Breast epithelium (tissue), 4 donors: Measurements from ENCODE around the gene ADGRB2. TPM values are rescaled to one million over a fixed set of nuclear protein-coding genes. Genes with fewer than 3 reads are reported as not detected.

Experiments used
- DNase-seq, 2 donors: peaks; one replicate each; pipeline ENCODE4 v3.0.0-alpha.2; 2019; ENCODE audit warnings: low spot score in 2 of 2
- H3K27ac ChIP-seq, 2 donors: fragments of 200-600 bp; sonication (generic) in 1 of 2; one replicate each; pipeline ENCODE4 v1.5.1; 2016 to 2019; ENCODE audit warnings: mild to moderate bottlenecking in 1 of 2
- H3K27me3 ChIP-seq, 2 donors: fragments of 200-600 bp; sonication (generic) in 1 of 2; one replicate each; pipeline versions ENCODE4 v1.5.1 to v1.6.0; 2017 to 2019; ENCODE audit warnings: control low read depth in 1 of 2, mild to moderate bottlenecking in 1 of 2
- H3K36me3 ChIP-seq: fragments of 200-600 bp; one replicate; pipeline ENCODE4 v1.5.1; 2019
- H3K4me1 ChIP-seq, 2 donors: fragments of 200-600 bp; sonication (generic); one replicate each; pipeline ENCODE4 v1.5.1; 2016 to 2019; ENCODE audit warnings: control low read depth in 1 of 2
- H3K4me3 ChIP-seq, 3 donors: fragments of 200-600 bp; sonication (generic); 1 replicate in 2 of 3; 2 replicates in 1 of 3; pipeline ENCODE4 v1.5.1; 2016 to 2019; ENCODE audit warnings: mild to moderate bottlenecking in 3 of 3, moderate library complexity in 2 of 3
- H3K9me3 ChIP-seq, 2 donors: fragments of 200-600 bp; sonication (generic) in 1 of 2; one replicate each; pipeline ENCODE4 v1.5.1; 2016 to 2019; ENCODE audit warnings: control low read depth in 1 of 2
- POLR2A ChIP-seq: fragments of 450-650 bp; IDR thresholded peaks from one replicate; pipeline ENCODE4 v1.6.1; 2016; ENCODE audit warnings: antibody characterized with exemption, mild to moderate bottlenecking, moderate library complexity
- POLR2AphosphoS5 ChIP-seq, 3 donors: sonication (generic); formaldehyde crosslinking; IDR thresholded peaks; one replicate each; pipeline ENCODE4 v1.6.1; 2017; ENCODE audit warnings: antibody characterized with exemption in 3 of 3
- intact Hi-C: fragments of 100-400 bp; cut with DNase I; formaldehyde crosslinking; loops from one replicate; pipeline ENCODE4 v1.15.1; 2023; ENCODE audit warnings: low total_unique reads
- total RNA-seq, 3 donors: library from RNA; depleted of rRNA; stranded (reverse); fragments of >200 nt; gene quantifications; one replicate each; pipeline ENCODE4 v1.1.0, GENCODE V29; 2016
- TF ChIP-seq, protein P1 (sequence below), 3 donors: fragments of 450-650 bp; IDR thresholded peaks; one replicate each; pipeline ENCODE4 v1.5.1; 2016 to 2017; ENCODE audit warnings: antibody characterized with exemption in 3 of 3, mild to moderate bottlenecking in 3 of 3, moderate library complexity in 3 of 3

Gene ADGRB2
- total RNA-seq, 3 donors from 2014 or later: 1.3 to 4.9 (median 2.9) TPM

DNA sequence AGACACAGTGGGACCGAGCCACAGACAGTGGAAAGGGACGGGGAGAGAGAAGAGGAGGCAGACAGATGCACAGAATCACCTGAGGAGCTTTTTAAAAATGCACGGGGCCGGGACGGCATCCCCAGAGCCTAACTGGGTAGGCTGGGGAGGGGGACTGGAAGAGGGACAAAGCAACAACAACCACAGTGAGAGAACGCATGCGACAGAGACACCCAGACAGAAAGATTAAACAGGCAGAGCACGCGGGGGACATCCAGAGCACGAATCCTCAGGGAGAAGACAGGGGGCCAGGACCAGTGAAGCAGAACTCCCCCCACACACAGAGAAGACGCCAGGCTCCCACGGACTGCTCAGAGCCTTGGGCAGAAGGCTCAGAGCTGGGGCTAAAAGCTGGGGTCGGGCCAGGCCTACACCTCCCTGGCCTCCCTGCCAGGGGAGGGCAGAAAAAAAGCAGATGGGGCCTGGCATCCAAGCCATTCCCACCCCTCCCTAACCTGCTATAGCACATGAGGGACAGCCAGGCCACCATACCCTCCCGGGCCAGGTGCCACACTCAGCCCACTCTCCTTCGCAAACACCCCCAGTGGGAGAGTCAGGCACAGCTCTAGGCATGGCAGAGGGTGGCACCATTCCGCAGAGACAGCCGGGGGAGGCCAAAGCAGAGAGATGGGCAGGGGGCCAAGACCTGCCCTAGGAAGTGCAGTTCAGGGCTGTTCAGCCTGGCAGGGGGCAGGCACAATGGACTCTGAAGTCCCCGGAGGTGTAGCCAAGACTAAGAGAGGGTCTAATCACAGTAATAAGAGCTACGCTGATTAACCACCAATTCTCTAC is 30.5 kb downstream of the ADGRB2 start:
- no peaks in the 10 kb centered on the region for H3K9me3 ChIP-seq
- intact Hi-C loops: no loop called here
- no peaks in the 10 kb centered on the region for H3K27me3 ChIP-seq
- H3K27ac ChIP-seq: no peak overlapping the region
- no peaks in the 10 kb centered on the region for H3K4me1 ChIP-seq
- H3K4me3 ChIP-seq: no peak overlapping the region
- TF ChIP-seq POLR2AphosphoS5 (IDR thresholded peaks at IDR 0.05) (no peak), POLR2A (no peak)
- TF ChIP-seq, protein P1, sequence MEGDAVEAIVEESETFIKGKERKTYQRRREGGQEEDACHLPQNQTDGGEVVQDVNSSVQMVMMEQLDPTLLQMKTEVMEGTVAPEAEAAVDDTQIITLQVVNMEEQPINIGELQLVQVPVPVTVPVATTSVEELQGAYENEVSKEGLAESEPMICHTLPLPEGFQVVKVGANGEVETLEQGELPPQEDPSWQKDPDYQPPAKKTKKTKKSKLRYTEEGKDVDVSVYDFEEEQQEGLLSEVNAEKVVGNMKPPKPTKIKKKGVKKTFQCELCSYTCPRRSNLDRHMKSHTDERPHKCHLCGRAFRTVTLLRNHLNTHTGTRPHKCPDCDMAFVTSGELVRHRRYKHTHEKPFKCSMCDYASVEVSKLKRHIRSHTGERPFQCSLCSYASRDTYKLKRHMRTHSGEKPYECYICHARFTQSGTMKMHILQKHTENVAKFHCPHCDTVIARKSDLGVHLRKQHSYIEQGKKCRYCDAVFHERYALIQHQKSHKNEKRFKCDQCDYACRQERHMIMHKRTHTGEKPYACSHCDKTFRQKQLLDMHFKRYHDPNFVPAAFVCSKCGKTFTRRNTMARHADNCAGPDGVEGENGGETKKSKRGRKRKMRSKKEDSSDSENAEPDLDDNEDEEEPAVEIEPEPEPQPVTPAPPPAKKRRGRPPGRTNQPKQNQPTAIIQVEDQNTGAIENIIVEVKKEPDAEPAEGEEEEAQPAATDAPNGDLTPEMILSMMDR (IDR thresholded peaks at IDR 0.05): no peak
- no peaks in the 10 kb centered on the region for H3K36me3 ChIP-seq
- DNase-seq: no peak

DNA sequence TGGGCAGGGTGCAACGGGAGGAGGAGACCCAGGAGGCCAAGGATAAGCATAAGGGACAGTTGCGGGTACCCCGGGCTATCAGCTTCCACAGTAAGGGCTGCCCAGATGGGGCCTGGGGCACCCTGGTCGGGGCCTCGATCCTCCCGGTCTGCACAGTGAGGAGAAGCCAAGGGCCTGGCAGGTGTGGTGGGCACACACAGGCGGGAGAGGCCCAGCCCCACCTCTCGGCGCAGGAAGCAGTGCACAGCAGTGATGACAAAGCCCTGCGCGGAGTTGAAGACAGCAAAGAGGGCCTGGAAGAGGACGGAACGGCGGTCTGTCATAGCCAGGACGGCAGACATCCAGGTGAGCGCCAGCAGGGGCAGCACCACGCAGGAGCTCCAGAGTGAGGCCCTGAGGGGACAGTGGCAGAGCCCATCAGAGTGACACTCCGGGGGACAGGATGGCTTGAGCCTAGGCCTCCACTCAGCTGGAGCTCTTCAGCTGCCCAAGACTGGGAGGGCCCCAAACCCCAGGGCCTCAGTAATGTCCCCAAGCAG is 31.3 kb downstream of the ADGRB2 start:
- Histone ChIP-seq H3K4me3 (no peak overlapping the region), H3K36me3 (no peaks in the 10 kb centered on the region), H3K27me3 (no peaks in the 10 kb centered on the region), H3K9me3 (no peaks in the 10 kb centered on the region), H3K4me1 (no peaks in the 10 kb centered on the region), H3K27ac (no peak overlapping the region)
- intact Hi-C loops: no loop called here
- no peak for DNase-seq
- TF ChIP-seq, protein P1 (IDR thresholded peaks at IDR 0.05): no peak
- TF ChIP-seq POLR2A (no peak), POLR2AphosphoS5 (IDR thresholded peaks at IDR 0.05) (no peak)

DNA sequence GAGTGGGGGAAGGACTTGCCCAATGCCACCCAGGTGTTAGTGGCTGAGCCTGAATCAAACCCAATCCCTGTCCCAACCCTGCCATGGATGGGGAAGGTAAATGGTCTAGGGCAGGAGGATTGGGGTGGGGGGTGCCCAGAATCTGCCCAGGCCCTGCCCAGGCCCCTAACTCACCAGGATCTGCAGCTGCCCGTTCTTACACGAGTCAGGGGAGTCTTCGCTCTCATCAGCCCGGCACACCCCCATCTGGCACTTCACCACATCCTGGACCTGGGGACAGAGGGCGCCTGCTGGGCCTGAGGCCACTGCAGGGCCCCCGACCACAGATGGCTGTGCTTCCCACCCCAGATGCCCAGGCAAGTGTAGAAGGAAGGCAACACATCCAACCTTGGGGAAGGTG is 31.8 kb downstream of the ADGRB2 start:
- no peak overlapping the region for H3K27ac ChIP-seq
- no peaks in the 10 kb centered on the region for H3K27me3 ChIP-seq
- TF ChIP-seq POLR2AphosphoS5 (IDR thresholded peaks at IDR 0.05): no peak
- TF ChIP-seq, protein P1 (IDR thresholded peaks at IDR 0.05): no peak
- intact Hi-C loops: no loop called here
- H3K36me3 ChIP-seq: no peaks in the 10 kb centered on the region
- H3K9me3 ChIP-seq: no peaks in the 10 kb centered on the region
- no peak for DNase-seq
- no peaks in the 10 kb centered on the region for H3K4me1 ChIP-seq
- no peak overlapping the region for H3K4me3 ChIP-seq

DNA sequence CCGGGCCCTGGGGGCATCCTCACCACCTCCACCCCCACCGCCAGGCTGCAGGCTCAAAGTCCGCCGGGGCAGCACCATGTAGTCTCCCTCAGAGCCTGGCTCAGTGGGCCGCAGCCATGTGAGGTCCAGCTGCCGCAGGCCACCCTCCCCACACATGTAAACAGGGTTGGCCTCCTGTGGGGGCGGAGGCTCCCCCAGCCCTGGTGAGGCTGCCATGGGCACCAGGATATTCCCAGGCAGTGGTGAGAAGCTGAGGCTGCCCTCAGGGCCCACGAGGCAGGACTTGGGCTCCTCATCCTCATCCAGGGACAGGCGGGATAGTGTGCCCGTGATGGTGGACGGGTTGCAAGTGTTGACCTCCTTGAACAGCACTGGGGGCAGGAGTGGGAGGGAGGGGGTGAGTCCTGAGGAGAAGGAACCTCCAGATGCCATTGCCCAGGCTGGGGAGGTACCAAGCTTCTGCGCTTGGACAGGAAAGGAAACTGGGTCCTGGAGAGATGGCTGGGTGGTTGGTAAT is 33.0 kb downstream of the ADGRB2 start:
- intact Hi-C loops: no loop called here
- no peaks in the 10 kb centered on the region for H3K36me3 ChIP-seq
- no peak overlapping the region for H3K27ac ChIP-seq
- TF ChIP-seq POLR2AphosphoS5 (IDR thresholded peaks at IDR 0.05): no peak
- TF ChIP-seq, protein P1 (IDR thresholded peaks at IDR 0.05): no peak
- H3K4me3 ChIP-seq: no peak overlapping the region
- no peak for DNase-seq
- no peaks in the 10 kb centered on the region for H3K27me3 ChIP-seq
- no peaks in the 10 kb centered on the region for H3K4me1 ChIP-seq
- no peaks in the 10 kb centered on the region for H3K9me3 ChIP-seq

DNA sequence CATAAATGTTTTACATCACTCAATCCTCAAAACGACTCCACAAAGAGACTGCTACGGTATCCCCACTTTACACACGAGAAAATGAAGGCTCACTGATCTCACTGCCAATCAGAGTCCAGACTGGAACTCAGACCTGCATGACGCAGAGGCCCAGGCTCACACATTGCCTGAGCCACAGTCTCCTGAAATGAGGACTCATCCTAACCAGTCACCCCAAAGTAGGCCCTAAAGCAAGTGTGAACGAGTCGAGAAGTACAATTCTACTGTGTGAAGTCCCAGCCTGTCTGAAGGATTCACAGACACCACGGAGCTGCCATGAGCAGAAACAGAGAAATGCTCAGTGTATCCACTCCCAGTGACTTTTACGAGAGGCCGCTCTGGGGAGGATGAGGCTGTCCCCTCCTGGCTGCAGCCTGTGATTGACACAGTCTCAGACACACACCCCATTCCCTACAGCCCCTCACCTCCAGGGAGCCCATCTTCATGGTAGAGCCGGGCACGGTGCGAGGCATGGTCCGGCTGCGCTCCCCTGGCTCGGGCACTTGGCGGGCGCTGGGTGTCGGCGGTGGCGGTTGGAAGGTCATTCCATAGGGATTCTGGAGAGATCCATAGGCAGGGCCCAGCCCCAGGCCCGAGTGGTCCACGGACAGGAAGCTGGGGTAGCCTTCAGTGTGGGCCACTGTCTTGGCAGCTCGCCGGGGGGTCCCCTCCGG is 33.6 kb downstream of the ADGRB2 start:
- H3K27ac ChIP-seq: no peak overlapping the region
- H3K27me3 ChIP-seq: no peaks in the 10 kb centered on the region
- no peak for TF ChIP-seq POLR2A
- TF ChIP-seq POLR2AphosphoS5 (IDR thresholded peaks at IDR 0.05): no peak
- TF ChIP-seq, protein P1 (IDR thresholded peaks at IDR 0.05): no peak
- H3K4me1 ChIP-seq: no peaks in the 10 kb centered on the region
- intact Hi-C loops: no loop called here
- DNase-seq: no peak
- H3K4me3 ChIP-seq: no peak overlapping the region
- no peaks in the 10 kb centered on the region for H3K36me3 ChIP-seq
- H3K9me3 ChIP-seq: no peaks in the 10 kb centered on the region
